H54 (cell line): ENCODE results near the gene GPC1.

Experiments
- DNase-seq: peaks from one replicate; pipeline ENCODE4 v3.0.0; 2011; ENCODE audit warnings: low spot score, mixed read lengths; ENCODE audit not compliant: insufficient read length
- FAIRE-seq: peaks from 3 replicates; lab custom pipeline; 2011; peaks lifted over from hg19 to GRCh38; lab: Jason Lieb, UNC
- POLR2A ChIP-seq: IDR thresholded peaks from 2 replicates; pipeline ENCODE4 v1.6.1; 2011; ENCODE audit warnings: low read depth, mild to moderate bottlenecking, low read length

The GPC1 gene

DNA sequence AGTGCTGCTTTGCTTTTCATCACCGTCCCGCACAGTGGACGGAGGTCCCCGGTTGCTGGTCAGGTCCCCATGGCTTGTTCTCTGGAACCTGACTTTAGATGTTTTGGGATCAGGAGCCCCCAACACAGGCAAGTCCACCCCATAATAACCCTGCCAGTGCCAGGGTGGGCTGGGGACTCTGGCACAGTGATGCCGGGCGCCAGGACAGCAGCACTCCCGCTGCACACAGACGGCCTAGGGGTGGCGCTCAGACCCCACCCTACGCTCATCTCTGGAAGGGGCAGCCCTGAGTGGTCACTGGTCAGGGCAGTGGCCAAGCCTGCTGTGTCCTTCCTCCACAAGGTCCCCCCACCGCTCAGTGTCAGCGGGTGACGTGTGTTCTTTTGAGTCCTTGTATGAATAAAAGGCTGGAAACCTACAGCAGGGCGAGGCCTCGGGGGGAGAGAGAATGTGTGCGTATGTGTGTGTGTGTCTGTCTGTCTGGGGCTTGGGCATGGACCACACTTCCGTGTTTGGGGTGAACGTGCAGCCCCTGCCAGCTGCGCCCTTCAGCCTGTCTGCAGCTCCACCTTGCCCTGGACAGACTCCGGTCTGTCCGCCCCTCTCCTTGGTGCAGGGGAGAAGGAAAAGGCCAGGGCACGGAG, 32.3 kb downstream of the GPC1 start:
- TF ChIP-seq POLR2A: no peak
- DNase-seq (no peak), FAIRE-seq (no peak)

GRCh38 chr2:240468303-240469238, 33.1 kb downstream of the GPC1 start:
- no peak for TF ChIP-seq POLR2A
- DNase-seq (no peak), FAIRE-seq (no peak)

DNA sequence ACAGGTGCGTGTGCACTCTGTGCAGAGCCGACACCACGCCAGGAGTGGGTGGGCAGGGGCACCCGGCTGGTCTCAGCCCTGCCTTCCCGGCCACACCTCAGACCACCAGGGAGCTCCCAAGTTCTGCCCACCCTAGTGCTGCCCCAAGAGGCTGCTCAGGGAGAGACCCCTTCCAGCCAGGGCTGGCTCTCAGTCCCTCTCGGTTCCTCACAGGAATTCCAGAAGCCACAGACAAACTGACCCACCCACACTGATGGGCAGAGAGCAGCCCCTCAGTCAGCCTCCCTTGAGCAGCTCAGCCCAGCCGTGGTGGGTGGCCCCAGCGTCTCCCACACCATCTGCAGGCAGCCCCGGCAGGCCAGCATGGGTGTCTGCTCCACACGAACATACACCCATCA, 33.8 kb downstream of the GPC1 start:
- no peak for TF ChIP-seq POLR2A
- FAIRE-seq (no peak), DNase-seq (no peak)

- no peak for FAIRE-seq
- no peak for TF ChIP-seq POLR2A
- no peak for DNase-seq
Observed at GRCh38 chr2:240469740-240470139, 34.3 kb downstream of the GPC1 start.

GRCh38 chr2:240472078-240472790, 36.8 kb downstream of the GPC1 start:
- FAIRE-seq: no peak
- no peak for TF ChIP-seq POLR2A

DNA sequence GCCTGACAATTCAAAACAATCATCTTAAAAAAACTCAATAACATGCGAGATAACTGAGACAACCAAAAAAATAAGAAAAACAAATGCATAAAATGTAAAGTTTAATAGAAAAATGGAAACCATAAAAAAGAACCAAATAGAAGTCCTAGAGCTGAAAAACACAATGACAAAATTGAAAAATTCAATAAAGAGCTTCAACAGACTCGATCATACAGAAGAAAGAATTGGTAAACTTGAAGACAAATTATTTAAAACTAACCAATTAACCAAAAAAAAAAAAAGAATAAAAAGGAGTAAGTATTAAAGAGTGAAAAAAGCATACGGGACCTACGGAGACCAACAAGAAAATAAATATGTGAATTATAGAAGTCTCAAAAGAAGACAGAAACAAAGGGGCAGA, 37.7 kb downstream of the GPC1 start:
- no peak for DNase-seq
- no peak for TF ChIP-seq POLR2A
- no peak for FAIRE-seq

More at GRCh38 chr2:240472078-240472790, 36.8 kb downstream of the GPC1 start:
- no peak for DNase-seq

DNA sequence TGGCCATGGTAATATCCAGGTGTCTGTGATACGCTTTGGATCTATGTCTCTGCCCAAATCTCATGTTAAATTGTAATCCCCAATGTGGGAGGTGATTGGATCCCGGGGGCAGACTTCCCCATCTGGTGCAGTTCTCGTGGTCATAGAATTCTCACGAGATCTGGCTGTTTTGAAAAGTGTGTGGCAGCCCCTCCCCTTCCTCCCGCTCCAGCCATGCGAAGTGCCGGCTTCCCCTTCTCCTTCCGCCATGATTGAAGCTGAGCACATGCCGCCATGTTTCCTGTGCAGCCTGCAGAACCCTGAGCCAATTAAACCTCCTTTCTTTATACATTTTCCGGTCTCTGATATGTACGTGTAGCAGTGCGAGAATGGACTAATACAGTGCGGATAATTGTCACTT, 42.5 kb downstream of the GPC1 start:
- no peak for TF ChIP-seq POLR2A
- DNase-seq: no peak
- FAIRE-seq: no peak

DNA sequence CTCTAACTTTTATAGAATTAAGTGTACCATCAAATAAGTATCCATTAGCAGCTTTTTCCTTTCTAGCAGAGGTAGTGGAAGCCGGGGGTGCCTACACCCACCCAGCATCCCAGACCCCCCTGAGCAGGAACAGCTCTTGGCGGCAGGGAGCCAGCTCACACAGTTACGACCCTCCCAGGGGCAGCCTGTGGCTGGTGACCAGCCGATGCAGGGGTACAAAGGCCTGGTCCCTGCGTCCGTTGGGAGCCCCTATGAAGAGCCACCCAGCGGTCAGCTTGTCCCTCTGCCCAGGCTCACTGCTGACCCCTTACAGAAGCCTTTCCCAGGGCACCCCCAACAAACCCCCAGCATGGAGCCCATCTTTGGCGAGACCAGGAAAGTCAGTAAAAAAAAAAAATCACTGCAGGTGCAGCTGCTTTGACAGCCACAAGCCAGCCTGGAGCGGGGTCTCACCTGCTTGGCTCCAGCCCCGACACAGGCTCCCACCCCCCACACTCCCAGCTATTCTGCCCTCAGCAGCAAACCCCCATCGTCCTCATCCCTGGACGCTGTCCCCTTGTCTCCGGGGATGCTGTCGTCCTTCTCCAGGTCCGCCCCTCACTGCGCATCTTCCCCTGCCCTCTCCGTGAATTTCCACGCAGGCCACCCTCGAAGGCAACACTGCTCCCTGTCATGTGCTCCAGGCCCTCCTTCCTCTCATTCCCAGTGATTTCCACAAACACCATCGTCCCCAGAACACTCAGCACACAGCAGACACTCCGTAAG, 43.1 kb downstream of the GPC1 start:
- no peak for TF ChIP-seq POLR2A
- DNase-seq (no peak), FAIRE-seq (no peak)

DNA sequence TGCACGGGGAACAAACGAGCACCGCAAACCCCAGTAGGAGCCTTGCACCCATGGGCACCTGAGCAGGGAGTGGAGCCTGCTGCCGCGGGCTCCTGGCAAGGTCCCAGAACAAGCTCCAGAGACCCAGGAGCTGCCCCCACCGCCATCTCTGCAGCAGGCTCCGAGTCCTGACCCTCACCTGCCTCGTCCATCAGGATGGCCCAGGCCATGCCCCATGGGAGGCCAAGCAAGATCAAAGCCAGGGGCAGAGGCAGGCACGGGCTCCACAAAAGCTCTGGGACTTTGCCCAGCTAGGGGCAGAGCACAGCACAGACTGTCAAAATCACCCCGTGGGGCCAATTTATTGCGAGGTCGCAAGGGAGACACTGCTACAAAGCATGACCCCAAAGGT, 43.6 kb downstream of the GPC1 start:
- TF ChIP-seq POLR2A: no peak
- no peak for FAIRE-seq
- no peak for DNase-seq

DNA sequence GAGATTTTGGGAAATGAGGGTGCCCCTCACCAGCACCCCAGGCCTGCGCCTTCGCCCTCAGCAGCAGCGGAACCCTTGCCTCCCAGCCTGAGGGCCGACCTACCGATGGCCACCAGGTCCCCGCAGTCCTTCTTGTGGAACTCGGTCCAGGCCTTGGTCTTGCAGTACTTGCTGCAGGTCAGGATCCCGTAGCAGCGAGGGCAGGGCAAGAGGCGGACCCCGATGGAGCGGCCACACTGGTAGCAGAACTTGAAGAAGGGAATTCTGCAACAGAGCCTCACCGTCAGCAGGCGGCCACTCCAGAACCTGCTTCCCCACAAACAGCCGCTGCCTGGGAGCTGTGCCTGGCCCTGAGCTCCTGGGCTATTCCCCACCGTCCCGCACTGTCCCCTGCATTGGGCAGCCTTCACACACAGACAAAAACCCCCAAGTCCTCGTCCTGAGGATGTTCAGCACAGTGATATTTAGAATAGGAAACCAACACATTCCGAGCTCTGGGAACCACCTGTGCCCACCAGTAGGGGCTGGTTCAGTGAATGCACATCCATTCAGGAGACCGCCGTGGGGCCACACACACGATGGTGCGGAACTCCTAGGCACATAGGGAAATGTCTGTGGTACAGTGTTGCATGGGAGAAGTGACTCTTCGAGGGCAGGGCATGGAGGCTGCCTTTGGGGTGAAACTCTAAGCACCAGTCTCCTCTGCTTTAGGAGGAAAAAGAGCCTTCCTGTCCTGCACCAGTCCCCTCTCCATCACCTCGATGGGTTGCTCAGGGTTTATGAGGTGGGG, 45.6 kb downstream of the GPC1 start:
- no peak for TF ChIP-seq POLR2A
- DNase-seq (no peak), FAIRE-seq (no peak)

GRCh38 chr2:240481720-240482119, 46.3 kb downstream of the GPC1 start:
- no peak for TF ChIP-seq POLR2A
- no peak for DNase-seq

DNA sequence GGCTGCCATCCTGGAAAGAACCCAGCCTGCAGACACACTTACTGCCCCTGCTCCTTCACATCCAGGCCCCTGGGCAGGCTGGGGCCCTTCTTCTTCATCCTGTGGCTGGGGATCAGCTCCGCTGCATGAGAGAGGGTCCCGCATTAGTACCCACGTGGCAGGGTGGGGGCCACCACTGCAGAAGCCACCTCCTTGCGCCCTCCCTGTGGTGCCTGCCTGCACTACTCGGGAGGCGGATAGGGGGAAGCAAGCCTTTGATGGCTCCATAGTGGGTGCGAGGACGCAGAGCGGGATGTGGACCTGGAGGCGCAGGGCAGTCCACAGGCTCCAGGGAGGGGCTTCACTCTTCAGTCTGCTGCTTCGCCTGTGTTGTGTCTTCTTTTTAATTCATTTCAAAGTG, 46.7 kb downstream of the GPC1 start:
- DNase-seq: no peak
- FAIRE-seq: no peak
- no peak for TF ChIP-seq POLR2A

More at GRCh38 chr2:240481720-240482119, 46.3 kb downstream of the GPC1 start:
- no peak for FAIRE-seq
